HG03159 (cell line): ENCODE measurements around the gene NFE2L1.
"Not testable (repeated sequence)": the region's sequence is repeated elsewhere in the genome, so short reads cannot be mapped to it uniquely, and the experiment has no call there.

Experiments
- ATAC-seq: cut with Tn5 transposase; IDR thresholded peaks from one replicate; pipeline ENCODE4 v1.9.1; 2021; ENCODE audit warnings: mild to moderate bottlenecking, moderate library complexity; ENCODE audit not compliant: unreplicated experiment

NFE2L1 gene, protein sequence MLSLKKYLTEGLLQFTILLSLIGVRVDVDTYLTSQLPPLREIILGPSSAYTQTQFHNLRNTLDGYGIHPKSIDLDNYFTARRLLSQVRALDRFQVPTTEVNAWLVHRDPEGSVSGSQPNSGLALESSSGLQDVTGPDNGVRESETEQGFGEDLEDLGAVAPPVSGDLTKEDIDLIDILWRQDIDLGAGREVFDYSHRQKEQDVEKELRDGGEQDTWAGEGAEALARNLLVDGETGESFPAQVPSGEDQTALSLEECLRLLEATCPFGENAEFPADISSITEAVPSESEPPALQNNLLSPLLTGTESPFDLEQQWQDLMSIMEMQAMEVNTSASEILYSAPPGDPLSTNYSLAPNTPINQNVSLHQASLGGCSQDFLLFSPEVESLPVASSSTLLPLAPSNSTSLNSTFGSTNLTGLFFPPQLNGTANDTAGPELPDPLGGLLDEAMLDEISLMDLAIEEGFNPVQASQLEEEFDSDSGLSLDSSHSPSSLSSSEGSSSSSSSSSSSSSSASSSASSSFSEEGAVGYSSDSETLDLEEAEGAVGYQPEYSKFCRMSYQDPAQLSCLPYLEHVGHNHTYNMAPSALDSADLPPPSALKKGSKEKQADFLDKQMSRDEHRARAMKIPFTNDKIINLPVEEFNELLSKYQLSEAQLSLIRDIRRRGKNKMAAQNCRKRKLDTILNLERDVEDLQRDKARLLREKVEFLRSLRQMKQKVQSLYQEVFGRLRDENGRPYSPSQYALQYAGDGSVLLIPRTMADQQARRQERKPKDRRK

DNA sequence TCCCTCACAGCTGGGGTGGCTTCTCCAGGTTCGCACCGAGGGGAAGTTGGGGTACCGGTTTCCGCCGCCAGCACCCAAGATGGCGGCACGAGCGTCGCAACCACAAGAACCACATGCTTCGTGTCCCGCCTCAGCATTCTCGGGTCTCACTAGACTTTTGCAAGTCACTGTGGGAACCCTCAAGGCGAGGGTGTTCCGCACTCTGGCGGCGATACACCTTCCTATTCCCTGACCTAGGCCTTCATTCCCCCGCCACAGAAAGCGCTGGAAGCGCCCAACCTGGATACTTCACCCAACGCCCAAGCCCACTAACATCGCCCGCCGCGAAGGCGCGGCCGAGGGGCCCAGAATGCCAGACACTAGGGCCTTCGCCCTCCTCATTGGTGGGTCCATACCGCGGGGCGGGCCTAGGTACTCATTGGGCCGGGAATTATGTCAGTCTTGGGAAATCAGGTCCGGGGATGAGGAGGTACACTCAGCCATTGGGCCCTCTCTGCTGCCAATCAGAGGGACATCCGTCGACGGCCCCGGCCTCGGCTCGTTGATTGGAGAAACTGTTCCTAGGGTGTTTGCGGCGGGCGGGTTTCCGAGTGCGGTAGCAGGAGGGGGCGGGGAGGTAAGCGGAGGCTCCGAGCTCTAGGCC lies at the start of gene NFE2L1:
TSS of gene NFE2L1 (plus strand) at position 619 of the 643 bp plus-strand sequence. CDS start 2,760 bp downstream, outside the sequence.
- ATAC-seq: peak; percentile 90

DNA sequence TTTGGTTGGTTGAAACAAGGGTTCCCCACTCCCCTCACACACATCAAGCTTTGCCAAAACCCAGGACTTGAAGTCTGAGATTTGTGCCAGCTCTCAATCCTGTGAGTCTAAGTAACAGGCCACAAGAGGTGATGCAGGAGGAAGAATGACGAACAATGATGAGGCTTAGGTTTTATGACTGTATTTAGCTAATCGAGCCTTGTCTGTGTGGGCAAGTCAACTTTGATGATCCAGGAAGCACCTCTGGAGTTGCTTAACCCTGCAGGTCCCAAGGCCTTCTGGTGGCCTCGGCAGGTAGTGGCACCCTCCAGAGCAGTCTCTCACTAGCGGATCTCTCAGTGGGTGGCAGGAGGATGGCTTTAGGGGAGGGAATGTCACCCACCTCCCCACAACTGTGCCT lies 48.6 kb upstream of the NFE2L1 start:
- ATAC-seq: no peak

DNA sequence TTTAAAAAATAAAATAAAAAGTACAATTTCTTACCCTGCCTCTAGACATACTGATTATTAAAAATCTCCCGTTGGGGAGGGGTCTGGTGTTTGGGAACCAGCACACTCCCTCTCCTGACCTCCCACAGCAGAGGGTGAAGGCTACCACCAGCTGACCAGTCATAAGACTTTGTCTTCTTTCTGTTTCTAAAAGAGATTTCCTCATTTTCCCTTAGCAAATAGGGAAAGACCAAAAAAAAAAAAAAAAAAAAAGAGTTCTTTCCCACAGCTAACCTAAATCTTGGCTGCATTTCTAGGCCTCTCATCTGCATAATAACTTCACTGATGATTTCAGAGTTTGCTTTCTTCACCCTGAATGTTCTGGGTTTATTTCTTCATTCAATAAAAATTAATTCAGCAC lies 47.0 kb upstream of the NFE2L1 start:
- no peak for ATAC-seq

DNA sequence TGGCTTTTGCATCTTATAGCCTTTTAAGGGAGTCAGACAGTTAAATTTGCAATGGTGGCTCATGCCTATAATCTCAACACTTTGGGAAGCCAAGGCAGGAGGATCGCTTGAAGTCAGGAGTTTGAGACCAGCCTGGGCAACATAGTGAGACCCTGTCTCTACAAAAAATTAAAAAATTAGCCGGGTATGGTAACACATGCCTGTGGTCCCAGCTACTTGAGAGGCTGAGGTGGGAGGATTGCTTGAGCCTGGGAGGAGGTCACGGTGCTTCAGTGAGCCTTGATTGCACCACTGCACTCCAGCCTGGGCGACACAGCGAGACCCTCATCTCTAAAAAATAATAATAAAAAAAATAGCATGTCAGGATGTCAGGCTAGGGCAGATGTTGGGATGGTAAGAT lies 46.5 kb upstream of the NFE2L1 start:
- ATAC-seq: not testable (repeated sequence)

DNA sequence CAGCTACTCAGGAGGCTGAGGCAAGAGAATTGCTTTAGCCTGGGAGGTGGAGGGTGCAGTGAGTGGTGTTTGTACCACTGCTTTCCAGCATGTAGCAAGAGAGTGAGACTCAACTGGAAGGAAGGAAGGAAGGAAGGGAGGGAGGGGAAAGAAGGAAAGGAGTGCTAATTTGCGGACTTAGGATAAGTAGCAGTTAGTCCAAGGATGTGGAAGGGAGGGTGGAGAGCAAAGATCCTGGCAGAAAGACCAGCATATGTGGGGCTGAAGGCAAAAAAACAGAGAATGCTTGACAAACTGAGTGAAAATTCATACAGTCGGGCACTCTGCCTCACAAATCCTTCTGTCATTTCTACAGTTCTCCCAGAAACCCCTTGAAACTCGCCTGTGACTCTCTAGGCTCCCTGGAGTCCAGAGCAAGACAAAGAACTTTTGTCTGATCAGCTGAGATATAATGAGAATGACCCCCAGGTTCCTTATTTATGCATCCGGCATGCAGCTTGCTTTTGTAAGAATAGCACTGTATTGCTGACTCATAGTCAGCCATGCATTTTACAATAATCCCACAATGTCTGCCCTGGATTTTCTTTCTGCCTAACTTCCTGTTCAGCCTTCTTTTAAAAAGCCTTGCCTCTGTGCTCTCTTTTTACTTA lies 45.8 kb upstream of the NFE2L1 start:
- no peak for ATAC-seq

DNA sequence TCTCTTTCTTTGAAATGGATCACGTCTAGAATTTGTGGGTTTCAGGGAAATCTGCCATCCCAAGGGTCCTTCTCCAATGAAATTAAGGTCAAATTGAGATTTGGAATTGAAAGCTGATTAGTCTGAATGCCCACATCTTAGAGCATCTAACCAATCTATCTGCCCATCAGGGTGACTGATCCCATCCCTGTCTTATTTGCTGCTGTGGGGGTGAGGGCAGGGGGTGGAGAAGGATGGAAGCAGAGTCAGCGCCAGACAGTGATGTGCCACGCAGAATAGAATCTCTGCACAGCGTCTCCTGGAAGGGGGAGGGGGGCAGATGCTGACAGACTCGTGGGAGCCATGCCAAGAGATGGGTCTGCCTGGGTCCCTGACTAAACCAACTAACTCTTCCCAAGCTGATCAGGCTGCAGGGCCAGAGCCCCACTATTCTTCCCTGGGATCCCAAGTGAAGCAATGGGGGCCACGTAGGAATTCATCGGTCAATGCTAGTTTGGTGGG lies 45.2 kb upstream of the NFE2L1 start:
- no peak for ATAC-seq

DNA sequence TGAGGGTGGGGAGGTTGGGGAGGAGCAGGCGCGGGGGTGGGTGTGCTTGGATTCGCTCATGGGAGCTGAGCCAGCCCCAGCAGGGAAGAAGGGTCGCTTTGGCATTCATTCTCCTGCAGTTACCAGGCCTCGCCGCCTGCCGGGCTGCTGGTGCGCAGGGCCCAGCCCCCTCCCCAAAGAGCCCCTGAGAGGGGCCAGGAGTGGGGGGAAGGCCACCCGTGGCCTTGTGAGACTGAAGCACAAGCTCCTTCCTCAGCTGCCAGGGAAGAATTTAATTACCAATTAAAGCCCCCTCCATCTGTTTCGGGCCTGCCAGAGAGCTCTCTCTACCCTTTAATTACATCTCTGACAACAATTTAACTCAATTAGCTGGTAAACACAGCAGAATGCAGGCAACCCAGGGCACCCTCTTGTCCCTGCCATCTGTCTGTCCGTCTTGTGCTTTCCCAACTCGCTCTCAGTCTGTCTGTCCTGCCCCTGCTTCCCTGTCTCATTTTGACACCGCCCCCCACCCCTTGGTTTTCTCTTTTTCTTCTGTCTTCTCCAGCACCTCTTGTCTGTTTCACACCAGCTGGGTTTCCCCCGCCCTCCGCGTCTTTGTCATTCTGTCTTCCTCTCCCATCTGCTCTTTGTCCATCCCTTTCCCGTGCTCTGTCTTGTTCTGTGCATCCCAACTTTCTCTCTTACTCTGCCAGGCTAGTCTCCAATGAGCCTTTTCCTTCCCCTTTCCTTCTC lies 44.6 kb upstream of the NFE2L1 start:
- ATAC-seq: no peak

DNA sequence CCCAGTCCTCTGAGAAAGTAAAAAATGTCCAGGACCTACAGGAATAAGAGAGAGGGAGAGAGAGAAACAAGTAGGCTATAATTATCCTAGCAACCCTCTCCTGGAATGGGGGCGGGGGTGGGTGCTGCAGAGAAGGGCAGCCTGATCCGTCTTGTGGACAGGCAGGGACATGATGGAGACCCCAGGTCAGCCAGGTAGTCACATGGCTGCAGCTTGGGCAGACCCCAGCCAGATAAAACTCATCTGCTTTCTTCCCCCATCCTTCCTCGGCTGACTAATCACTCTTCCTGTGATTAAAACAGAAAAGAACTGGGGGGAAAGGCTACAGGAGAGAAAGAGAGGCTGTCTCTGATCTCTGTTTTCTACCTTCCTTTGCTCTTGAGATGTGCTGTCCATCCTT lies 43.2 kb upstream of the NFE2L1 start:
- no peak for ATAC-seq

DNA sequence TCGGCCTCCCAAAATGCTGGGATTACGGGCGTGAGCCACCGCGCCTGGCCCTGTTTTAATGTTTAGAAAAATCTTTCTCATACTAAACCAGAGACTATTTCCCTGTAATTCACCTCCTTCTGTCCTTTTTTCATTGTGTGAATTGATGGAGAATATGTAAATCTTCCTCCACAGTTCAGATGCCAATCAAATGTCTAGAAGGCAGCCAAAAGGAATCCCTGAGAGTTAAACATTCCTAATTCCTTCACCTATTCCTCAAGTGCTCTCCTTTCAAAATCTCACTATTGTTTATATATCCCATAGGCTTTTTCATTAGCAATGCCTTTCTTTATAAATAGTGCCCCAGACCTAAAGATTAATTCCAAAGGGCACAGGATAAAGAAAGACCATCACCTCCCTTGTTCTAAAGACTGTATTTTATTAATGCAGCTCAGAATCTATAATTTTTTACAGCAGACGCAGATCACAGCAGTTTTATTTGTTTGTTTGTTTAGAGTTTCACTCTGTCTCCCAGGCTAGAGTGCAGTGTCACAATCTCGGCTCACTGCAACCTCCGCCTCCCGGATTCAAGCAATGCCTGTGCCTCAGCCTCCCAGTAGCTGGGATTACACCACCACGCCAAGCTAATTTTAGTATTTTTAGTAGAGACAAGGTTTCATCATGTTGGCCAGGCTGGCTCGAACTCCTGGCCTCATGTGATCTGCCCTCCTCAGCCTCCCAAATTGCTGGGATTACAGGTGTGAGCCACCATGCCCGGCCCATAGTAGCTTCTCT lies 41.0 kb upstream of the NFE2L1 start:
- no peak for ATAC-seq

DNA sequence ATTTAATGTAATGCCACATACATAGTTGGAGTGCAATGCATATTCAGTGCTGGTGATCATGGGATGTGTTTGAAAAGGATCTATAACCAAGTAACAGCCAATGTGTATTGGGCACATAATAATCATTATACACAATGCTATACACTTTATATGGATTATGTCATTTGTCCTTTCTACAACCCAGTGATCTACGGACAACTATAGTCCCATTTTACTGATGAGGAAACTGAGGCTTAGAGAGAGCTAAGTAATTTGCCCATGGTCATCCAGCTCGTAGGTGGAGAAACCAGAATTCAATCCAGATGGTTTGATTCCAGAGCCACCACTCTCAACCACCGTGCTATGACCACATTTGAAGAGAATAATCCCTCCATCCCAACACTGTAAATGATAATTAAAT lies 38.0 kb upstream of the NFE2L1 start:
- ATAC-seq: no peak

DNA sequence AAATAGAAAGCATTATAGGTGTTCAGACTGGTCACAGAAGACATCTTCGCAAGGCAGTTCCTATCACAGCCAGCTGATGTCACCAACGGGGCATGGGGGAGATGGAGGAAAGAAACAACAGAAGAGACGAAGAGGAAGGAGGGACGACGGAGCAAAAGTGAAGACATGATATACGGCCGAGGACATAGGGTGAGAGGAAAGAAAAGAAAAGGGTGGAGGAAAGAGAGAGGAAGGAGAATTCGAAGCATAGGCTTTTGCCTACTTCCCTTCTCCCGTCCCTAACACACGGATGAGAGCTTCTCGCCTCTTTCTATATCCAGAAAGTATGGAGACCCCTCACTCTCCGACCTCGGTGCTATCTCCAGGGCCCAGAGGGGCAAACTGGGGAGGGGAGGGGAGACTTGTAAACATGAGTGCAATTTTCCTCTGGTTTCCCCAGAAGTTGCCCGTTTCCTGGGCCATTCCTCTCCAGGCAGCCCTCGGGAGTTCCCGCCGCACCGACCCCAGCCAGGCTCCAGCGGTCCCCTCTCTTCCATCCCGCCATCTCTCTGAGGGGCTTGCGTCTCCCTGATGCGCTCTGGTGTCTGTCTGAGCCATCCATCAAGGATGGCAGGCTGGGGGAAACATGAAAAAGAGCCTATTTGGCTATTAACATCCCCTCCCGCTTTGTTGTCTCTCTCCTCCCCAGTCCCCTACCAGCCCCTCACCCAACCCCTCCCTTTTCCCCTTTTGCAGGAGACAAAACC lies 36.6 kb upstream of the NFE2L1 start:
- ATAC-seq: no peak

DNA sequence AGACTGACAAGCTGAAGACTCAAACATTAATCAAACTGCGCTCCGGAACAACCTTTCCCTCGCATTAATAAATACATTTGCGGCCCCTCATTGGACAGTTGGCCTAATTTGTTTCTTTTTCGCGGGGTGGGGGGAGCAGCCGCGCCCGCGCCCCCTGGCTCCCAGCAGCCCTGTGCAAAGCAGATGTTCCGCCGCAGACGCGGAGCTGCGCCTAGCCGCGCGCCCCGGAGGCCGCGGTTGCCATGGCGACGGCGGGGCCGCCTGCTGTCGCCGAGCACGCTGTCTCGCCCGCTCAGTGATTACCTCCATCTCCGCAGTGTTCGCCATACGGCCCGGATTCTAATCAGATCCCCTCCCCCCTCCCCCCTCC lies 36.0 kb upstream of the NFE2L1 start:
- ATAC-seq: peak; percentile 66

DNA sequence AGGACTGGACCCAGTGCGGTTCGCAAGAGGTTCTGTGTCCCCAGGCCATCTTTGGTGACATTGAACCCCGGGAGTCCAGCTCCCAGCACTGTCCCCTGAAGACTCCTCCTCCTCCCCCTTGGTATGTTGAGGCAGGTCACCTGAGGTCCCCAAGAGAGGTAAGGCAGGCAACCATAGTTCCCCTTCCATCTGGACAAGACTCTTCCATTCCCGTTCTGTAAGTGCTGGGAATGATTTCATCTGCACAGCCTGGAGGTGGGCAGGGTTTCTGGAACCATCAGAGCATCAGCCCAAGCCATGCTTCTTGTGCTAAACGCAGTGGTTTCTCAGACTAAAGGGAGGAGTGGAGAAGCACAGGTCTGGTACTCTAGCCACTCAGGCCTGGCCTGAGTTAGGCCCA lies 35.5 kb upstream of the NFE2L1 start:
- ATAC-seq: no peak

DNA sequence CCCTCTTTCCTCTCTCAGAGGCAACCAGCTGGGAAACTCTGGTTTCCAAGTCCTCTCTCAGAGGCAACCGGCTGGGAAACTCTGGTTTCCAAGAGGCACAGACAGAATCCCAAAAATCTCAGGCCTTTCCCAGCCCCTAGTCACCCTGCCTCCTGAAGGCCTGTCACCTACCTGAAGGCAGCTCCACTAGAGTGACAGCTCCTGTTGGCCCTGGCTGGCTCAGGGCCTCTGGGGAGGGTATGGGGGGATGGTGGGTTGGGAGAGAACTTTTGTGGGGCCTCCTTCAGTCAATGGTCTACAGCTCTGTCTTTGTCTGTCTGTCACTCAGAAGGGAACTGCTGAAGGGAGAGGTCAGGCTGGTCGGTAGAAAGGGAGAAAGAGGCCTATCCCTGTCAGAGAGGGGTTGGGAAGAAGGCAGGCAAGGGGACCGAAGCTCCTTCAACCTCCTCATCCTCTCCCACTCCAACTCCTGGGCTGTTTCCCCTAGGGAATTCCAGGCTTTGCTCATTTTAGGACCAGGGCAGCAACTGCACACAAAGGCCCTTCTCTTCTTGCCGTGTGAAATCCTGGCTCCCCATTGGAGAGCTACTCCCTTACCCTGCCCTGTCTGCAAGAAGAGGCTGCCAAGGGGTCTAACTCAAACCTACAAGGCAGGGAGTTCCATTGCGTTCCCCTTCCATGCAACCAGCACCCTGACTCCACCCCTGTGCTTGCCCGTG lies 34.1 kb upstream of the NFE2L1 start:
- ATAC-seq: no peak

DNA sequence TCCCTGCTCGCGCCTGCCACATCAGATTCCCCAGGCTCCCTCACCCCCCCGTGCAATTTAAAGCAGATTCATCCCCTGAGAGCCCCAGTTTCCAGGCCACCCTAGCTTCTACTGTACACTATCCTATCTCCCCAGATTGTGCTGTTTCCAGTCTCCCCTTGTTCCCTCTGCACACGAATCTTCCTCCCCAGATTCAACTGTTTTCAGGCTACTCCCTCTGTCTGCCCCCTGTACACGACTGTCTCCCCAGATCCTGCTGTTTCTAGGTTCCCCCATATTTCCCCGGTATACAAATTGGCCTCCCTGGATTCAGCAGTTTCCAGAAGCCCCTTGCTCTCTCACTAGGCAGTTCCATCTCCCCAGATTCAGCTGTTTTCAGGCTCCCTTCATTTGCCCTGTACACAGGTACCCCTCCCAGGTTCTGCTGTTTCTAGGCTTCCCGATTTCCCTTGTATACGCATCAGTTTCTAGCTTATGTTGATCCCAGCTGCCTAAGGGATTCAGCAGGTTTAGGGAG lies 33.5 kb upstream of the NFE2L1 start:
- ATAC-seq: no peak

DNA sequence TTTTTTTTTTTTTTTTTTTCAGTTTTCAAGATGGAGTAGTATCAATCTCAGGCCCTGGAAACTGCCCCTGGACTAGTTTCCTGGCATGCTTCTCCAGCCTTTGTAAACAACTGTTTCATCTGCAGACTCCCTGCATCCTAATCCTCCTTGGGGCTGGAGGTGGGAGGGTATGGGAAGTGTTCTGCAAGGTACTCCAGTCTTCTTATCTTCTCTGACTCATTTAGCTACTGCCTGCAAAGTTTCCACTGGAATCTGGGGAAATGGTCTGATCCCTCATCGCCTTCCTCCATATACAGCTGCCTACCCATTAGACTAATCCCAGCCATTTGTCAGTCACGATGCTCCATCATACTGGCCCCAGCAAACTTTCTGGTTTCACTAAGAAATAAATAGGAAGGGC lies 32.0 kb upstream of the NFE2L1 start:
- ATAC-seq: no peak

DNA sequence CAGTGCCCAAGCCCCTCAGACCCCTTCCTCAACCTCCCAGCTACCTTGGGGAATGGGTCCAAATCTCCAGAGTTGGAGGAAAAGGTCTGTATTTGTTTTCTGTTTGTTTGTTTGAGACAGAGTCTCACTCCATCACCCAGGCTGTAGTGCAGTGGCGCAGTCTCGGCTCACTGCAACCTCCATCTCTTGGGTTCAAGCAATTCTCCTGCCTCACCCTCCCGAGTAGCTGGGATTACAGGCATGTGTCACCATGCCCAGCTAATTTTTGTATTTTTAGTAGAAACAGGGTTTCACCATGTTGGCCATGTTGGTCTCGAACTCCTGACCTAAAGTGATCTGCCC lies 30.4 kb upstream of the NFE2L1 start:
- not testable (repeated sequence) for ATAC-seq

DNA sequence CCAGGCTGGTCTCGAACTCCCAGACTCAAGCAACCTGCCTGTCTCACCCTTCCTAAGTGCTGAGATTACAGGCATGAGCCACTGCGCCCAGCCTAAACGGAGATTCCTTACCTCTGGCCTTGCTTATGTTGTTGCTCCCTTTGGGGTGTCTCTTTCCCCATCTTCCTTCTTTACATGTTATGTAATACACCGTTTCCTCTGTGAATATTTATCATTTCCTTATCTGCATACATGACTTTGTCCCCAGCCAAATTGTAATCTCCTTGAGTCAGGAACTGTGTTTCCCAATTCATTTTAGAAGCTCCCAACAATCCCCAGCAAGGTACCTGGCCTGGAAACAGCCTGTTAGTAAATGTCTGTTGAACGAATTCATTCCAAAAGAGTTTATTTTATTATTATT lies 26.2 kb upstream of the NFE2L1 start:
- ATAC-seq: no peak
